Liver (tissue), 3 donors: Measurements from ENCODE around the gene POLE3.

Source experiments
- ATF3 ChIP-seq: IDR thresholded peaks from 2 replicates; pipeline ENCODE4 v1.6.1; 2016; ENCODE audit warnings: antibody characterized with exemption
- CTCF ChIP-seq: fragments of 150-350 bp; IDR thresholded peaks from 2 replicates; pipeline ENCODE4 v1.5.1; 2017; ENCODE audit warnings: improper control_type of control experiment, low read depth, low read length; ENCODE audit not compliant: missing input control
- EGR1 ChIP-seq, 2 donors: IDR thresholded peaks; 2 replicates each; pipeline ENCODE4 v1.6.1; 2016 to 2018; ENCODE audit warnings: antibody characterized with exemption in 2 of 2, low read depth in 2 of 2
- GABPA ChIP-seq, 2 donors: IDR thresholded peaks in 1 of 2; conservative IDR thresholded peaks in 1 of 2; 2 replicates each; pipeline ENCODE4 v1.6.1; 2016; ENCODE audit warnings: antibody characterized with exemption in 2 of 2, mild to moderate bottlenecking in 1 of 2, moderate library complexity in 1 of 2
- HNF4G ChIP-seq: IDR thresholded peaks from 2 replicates; pipeline ENCODE4 v1.6.1; 2016; ENCODE audit warnings: antibody characterized with exemption
- JUND ChIP-seq, 2 donors: IDR thresholded peaks; 2 replicates each; pipeline ENCODE4 v1.6.1; 2016; ENCODE audit warnings: antibody characterized with exemption in 2 of 2
- MAX ChIP-seq: IDR thresholded peaks from 2 replicates; pipeline ENCODE4 v1.6.1; 2016; ENCODE audit warnings: antibody characterized with exemption
- RAD21 ChIP-seq, 2 donors: IDR thresholded peaks; 2 replicates each; pipeline ENCODE4 v1.6.1; 2016; ENCODE audit warnings: antibody characterized with exemption in 2 of 2, mild to moderate bottlenecking in 2 of 2
- REST ChIP-seq: IDR thresholded peaks from 2 replicates; pipeline ENCODE4 v1.6.1; 2016; ENCODE audit warnings: antibody characterized with exemption, mild to moderate bottlenecking
- RXRA ChIP-seq, 2 donors: IDR thresholded peaks; 2 replicates each; pipeline ENCODE4 v1.6.1; 2017 to 2018; ENCODE audit warnings: antibody characterized with exemption in 2 of 2, mild to moderate bottlenecking in 1 of 2
- TAF1 ChIP-seq: conservative IDR thresholded peaks from 2 replicates; pipeline ENCODE4 v1.6.1; 2016; ENCODE audit warnings: antibody characterized with exemption, mild to moderate bottlenecking
- YY1 ChIP-seq: IDR thresholded peaks from 2 replicates; pipeline ENCODE4 v1.6.1; 2016; ENCODE audit warnings: antibody characterized with exemption, mild to moderate bottlenecking
- ZBTB33 ChIP-seq: IDR thresholded peaks from 2 replicates; pipeline ENCODE4 v1.6.1; 2016; ENCODE audit warnings: antibody characterized with exemption
- donor health status: healthy.
- donor health status: healthy.

GRCh38 chr9:113393281-113393680 is 17.2 kb downstream of the POLE3 start:
- TF ChIP-seq CTCF (no peak), TAF1 (no peak), ATF3 (no peak), JUND (IDR thresholded peaks at IDR 0.05) (no peak), RXRA (IDR thresholded peaks at IDR 0.05) (no peak), ZBTB33 (no peak), HNF4G (no peak), YY1 (no peak), EGR1 (IDR thresholded peaks at IDR 0.05; ENCODE audit: low read depth in 2 of 2) (no peak), MAX (no peak), GABPA (IDR thresholded peaks at IDR 0.05 in 1 of 2, conservative IDR thresholded peaks at IDR 0.05 in 1 of 2) (no peak), REST (no peak), RAD21 (IDR thresholded peaks at IDR 0.05) (no peak)
